AG04450 (cell line): ENCODE measurements around the gene OLR1. TPM values are rescaled to one million over a fixed set of nuclear protein-coding genes. Genes with fewer than 3 reads are reported as not detected.

ENCODE experiments used
- CTCF ChIA-PET: fragments of 300-600, 350-600 bp; formaldehyde crosslinking; extraction: SDS; loops from one replicate; lab custom pipeline; 2022; ENCODE audit warnings: antibody characterized with exemption, inconsistent platforms; lab: Charles Lee
- POLR2A ChIA-PET: fragments of 350-600 bp; formaldehyde crosslinking; extraction: SDS; loops from one replicate; lab custom pipeline; 2021; ENCODE audit warnings: antibody characterized with exemption, inconsistent platforms; lab: Yijun Ruan, JAX
- DNase-seq: peaks from one replicate; pipeline ENCODE4 v3.0.0-alpha.2; 2011; ENCODE audit warnings: low read depth, low spot score
- H3K27ac ChIP-seq: one replicate; pipeline ENCODE4 v1.5.1; 2012; ENCODE audit warnings: low read depth, low read length, control low read depth
- H3K27me3 ChIP-seq: one replicate; pipeline ENCODE4 v1.6.0; 2012; ENCODE audit warnings: low read length; ENCODE audit not compliant: control insufficient read depth, insufficient read depth
- H3K4me3 ChIP-seq: 2 replicates; pipeline ENCODE4 v1.5.1; 2011; ENCODE audit warnings: mild to moderate bottlenecking, low read depth, low read length, control low read depth
- H3K9me3 ChIP-seq: 2 replicates; pipeline ENCODE4 v1.5.1; 2012; ENCODE audit warnings: low read length; ENCODE audit not compliant: control insufficient read depth, insufficient read depth
- CTCF ChIP-seq: IDR thresholded peaks from 2 replicates; pipeline ENCODE4 v1.5.1; 2011; ENCODE audit warnings: low read depth, low read length, control low read depth, inconsistent platforms
- polyA plus RNA-seq: library from polyadenylated mRNA; depleted of rRNA; stranded (reverse); fragments of >200 nt; gene quantifications from 2 replicates; pipeline ENCODE4 v1.2.3, GENCODE V29; 2011

OLR1 gene
- polyA plus RNA-seq, 1 experiment, result 15.3 TPM

- H3K27me3 ChIP-seq, result no peaks in the 10 kb centered on the region
- no peak overlapping the region for H3K4me3 ChIP-seq
- TF ChIP-seq CTCF, result no peak
- no peak for DNase-seq
- H3K9me3 ChIP-seq, result no peaks in the 10 kb centered on the region
- POLR2A ChIA-PET, result interaction anchor here (3.8 kb wide), 1 partner anchor 45 kb away, joined by 24 read pairs; the partner anchor contains the start of gene GABARAPL1
- no peak overlapping the region for H3K27ac ChIP-seq
- CTCF ChIA-PET, result interaction anchor here (0.6 to 7.0 kb wide), 2 partner anchors 15 to 22 kb away, joined by 6 to 50 read pairs; no protein-coding TSS in a partner anchor
These were observed 4.3 kb downstream of the OLR1 start for GRCh38 chr12:10167599-10167998.

- ChIA-PET POLR2A (no interaction called here), CTCF (interaction anchor here (7.0 kb wide), 1 partner anchor 13 kb away, joined by 50 read pairs; no protein-coding TSS in a partner anchor)
- Histone ChIP-seq H3K4me3 (no peak overlapping the region), H3K27me3 (no peaks in the 10 kb centered on the region), H3K27ac (no peak overlapping the region), H3K9me3 (no peaks in the 10 kb centered on the region)
- no peak for TF ChIP-seq CTCF
- no peak for DNase-seq
These were observed 6.5 kb downstream of the OLR1 start for GRCh38 chr12:10165421-10165820.

GRCh38 chr12:10163084-10163483 is 8.8 kb downstream of the OLR1 start:
- no peak overlapping the region for H3K27ac ChIP-seq
- no peak overlapping the region for H3K4me3 ChIP-seq
- H3K27me3 ChIP-seq, result no peaks in the 10 kb centered on the region
- no peak for TF ChIP-seq CTCF
- no peaks in the 10 kb centered on the region for H3K9me3 ChIP-seq
- DNase-seq, result no peak
- ChIA-PET POLR2A (no interaction called here), CTCF (interaction anchor here (7.0 kb wide), 1 partner anchor 11 kb away, joined by 50 read pairs; no protein-coding TSS in a partner anchor)

GRCh38 chr12:10160617-10161385 is 11.1 kb downstream of the OLR1 start:
- ChIA-PET POLR2A (no interaction called here), CTCF (interaction anchor here (0.6 to 1.2 kb wide), 2 partner anchors 151 to 359 kb away, joined by 3 read pairs; partner anchors contain the start of gene CLEC12B)
- H3K9me3 ChIP-seq, result no peaks in the 10 kb centered on the region
- no peak overlapping the region for H3K27ac ChIP-seq
- TF ChIP-seq CTCF, result no peak
- no peaks in the 10 kb centered on the region for H3K27me3 ChIP-seq
- H3K4me3 ChIP-seq, result no peak overlapping the region
- DNase-seq, result no peak

GRCh38 chr12:10159280-10159679 is 12.7 kb downstream of the OLR1 start:
- CTCF ChIA-PET, result no interaction called here
- no peaks in the 10 kb centered on the region for H3K27me3 ChIP-seq
- POLR2A ChIA-PET, result no interaction called here

More at GRCh38 chr12:10159280-10159679, 12.7 kb downstream of the OLR1 start:
- Histone ChIP-seq H3K9me3 (no peaks in the 10 kb centered on the region), H3K27ac (no peak overlapping the region), H3K4me3 (no peak overlapping the region)
- no peak for DNase-seq
- no peak for TF ChIP-seq CTCF
